KOPT-K1 (cell line): Measurements from ENCODE around the gene IL4R.

ENCODE experiments used
- H3K27ac ChIP-seq: fragments of 200-600 bp; sonication (generic); 2 replicates; pipeline ENCODE4 v1.5.1; 2016; ENCODE audit warnings: antibody characterized with exemption, mild to moderate bottlenecking, low read depth, low read length; ENCODE audit not compliant: poor library complexity, severe bottlenecking
- H3K36me3 ChIP-seq: fragments of 200-600 bp; sonication (generic); 2 replicates; pipeline ENCODE4 v1.5.1; 2017; ENCODE audit warnings: antibody characterized with exemption, mild to moderate bottlenecking, low read length, moderate library complexity; ENCODE audit not compliant: insufficient read depth
- H3K9me3 ChIP-seq: fragments of 200-600 bp; sonication (generic); 2 replicates; pipeline ENCODE4 v1.5.1; 2017; ENCODE audit warnings: antibody characterized with exemption, low read length, mild to moderate bottlenecking; ENCODE audit not compliant: insufficient read depth, poor library complexity, severe bottlenecking

Gene IL4R

GRCh38 chr16:27344721-27345120 lies 30.9 kb downstream of the IL4R start:
- peaks cover 36% of the 10 kb centered on the region; the same call in 1 of the 2 replicates for H3K36me3 ChIP-seq

GRCh38 chr16:27345201-27345600 lies 31.4 kb downstream of the IL4R start:
- Histone ChIP-seq H3K36me3 (peaks cover 32% of the 10 kb centered on the region; the same call in 1 of the 2 replicates), H3K27ac (no peak overlapping the region), H3K9me3 (no peaks in the 10 kb centered on the region)

More at GRCh38 chr16:27344721-27345120, 30.9 kb downstream of the IL4R start:
- Histone ChIP-seq H3K27ac (no peak overlapping the region), H3K9me3 (no peaks in the 10 kb centered on the region)

GRCh38 chr16:27346819-27347218 lies 33.0 kb downstream of the IL4R start:
- H3K36me3 ChIP-seq, result peaks cover 43% of the 10 kb centered on the region; the same call in 1 of the 2 replicates
- no peaks in the 10 kb centered on the region for H3K9me3 ChIP-seq
- no peak overlapping the region for H3K27ac ChIP-seq

GRCh38 chr16:27347930-27348685 lies 34.3 kb downstream of the IL4R start:
- no peaks in the 10 kb centered on the region for H3K9me3 ChIP-seq
- peaks cover 45% of the 10 kb centered on the region; the same call in 1 of the 2 replicates for H3K36me3 ChIP-seq
- H3K27ac ChIP-seq, result no peak overlapping the region

GRCh38 chr16:27349276-27349675 lies 35.5 kb downstream of the IL4R start:
- Histone ChIP-seq H3K27ac (no peak overlapping the region), H3K36me3 (peaks cover 49% of the 10 kb centered on the region; the same call in 1 of the 2 replicates), H3K9me3 (no peaks in the 10 kb centered on the region)

- Histone ChIP-seq H3K36me3 (peaks cover 46% of the 10 kb centered on the region; the same call in 1 of the 2 replicates), H3K27ac (no peak overlapping the region), H3K9me3 (no peaks in the 10 kb centered on the region)
These were observed 36.2 kb downstream of the IL4R start for GRCh38 chr16:27350006-27350405.

GRCh38 chr16:27351989-27352388 lies 38.2 kb downstream of the IL4R start:
- H3K27ac ChIP-seq, result no peak overlapping the region
- peaks cover 37% of the 10 kb centered on the region; the same call in 1 of the 2 replicates for H3K36me3 ChIP-seq
- no peaks in the 10 kb centered on the region for H3K9me3 ChIP-seq

GRCh38 chr16:27353853-27354252 lies 40.1 kb downstream of the IL4R start:
- no peaks in the 10 kb centered on the region for H3K9me3 ChIP-seq
- H3K36me3 ChIP-seq, result peaks cover 41% of the 10 kb centered on the region; the same call in 1 of the 2 replicates

GRCh38 chr16:27355610-27356009 lies 41.8 kb downstream of the IL4R start:
- H3K36me3 ChIP-seq, result peaks cover 49% of the 10 kb centered on the region; the same call in 1 of the 2 replicates
- no peak overlapping the region for H3K27ac ChIP-seq
- no peaks in the 10 kb centered on the region for H3K9me3 ChIP-seq

More at GRCh38 chr16:27353853-27354252, 40.1 kb downstream of the IL4R start:
- H3K27ac ChIP-seq, result no peak overlapping the region

- Histone ChIP-seq H3K27ac (no peak overlapping the region), H3K36me3 (peaks cover 37% of the 10 kb centered on the region; the same call in 1 of the 2 replicates)
These were observed 43.0 kb downstream of the IL4R start for GRCh38 chr16:27356794-27357193.

GRCh38 chr16:27359051-27359450 lies 45.3 kb downstream of the IL4R start:
- Histone ChIP-seq H3K9me3 (no peaks in the 10 kb centered on the region), H3K36me3 (peaks cover 43% of the 10 kb centered on the region; the same call in 1 of the 2 replicates), H3K27ac (no peak overlapping the region)

More at GRCh38 chr16:27356794-27357193, 43.0 kb downstream of the IL4R start:
- no peaks in the 10 kb centered on the region for H3K9me3 ChIP-seq

- no peaks in the 10 kb centered on the region for H3K9me3 ChIP-seq
- no peak overlapping the region for H3K27ac ChIP-seq
- H3K36me3 ChIP-seq, result peaks cover 40% of the 10 kb centered on the region; the same call in 1 of the 2 replicates
These were observed 45.8 kb downstream of the IL4R start for GRCh38 chr16:27359615-27360014.

GRCh38 chr16:27361987-27362386 lies 48.2 kb downstream of the IL4R start:
- Histone ChIP-seq H3K27ac (no peak overlapping the region), H3K9me3 (no peaks in the 10 kb centered on the region), H3K36me3 (peaks cover 40% of the 10 kb centered on the region; the same call in 1 of the 2 replicates)

- peaks cover 40% of the 10 kb centered on the region; the same call in 1 of the 2 replicates for H3K36me3 ChIP-seq
- H3K27ac ChIP-seq, result no peak overlapping the region
- H3K9me3 ChIP-seq, result no peaks in the 10 kb centered on the region
These were observed 48.9 kb downstream of the IL4R start for GRCh38 chr16:27362570-27363245.

- no peak overlapping the region for H3K27ac ChIP-seq
- H3K9me3 ChIP-seq, result no peaks in the 10 kb centered on the region
- H3K36me3 ChIP-seq, result peaks cover 40% of the 10 kb centered on the region; the same call in 1 of the 2 replicates
These were observed 49.5 kb downstream of the IL4R start for GRCh38 chr16:27363246-27363632.
